Activated T-helper 1 cell treated with anti-CD3 and anti-CD28 coated beads, Interleukin-12 subunit alpha, Interleukin-12 subunit beta, Interleukin-2, Interleukin-4 antibody, amounts not matched to agents 30 ng/mL and 10 ng/mL and 1 ng/mL, durations not matched to agents 14 hours and 24 hours and 36 hours (primary cell): ENCODE results near the gene PCNX4. TPM values are rescaled to one million over a fixed set of nuclear protein-coding genes. Genes with fewer than 3 reads are reported as not detected.

Experiments
- DNase-seq: peaks from one replicate; pipeline ENCODE4 v3.0.0; 2021; ENCODE audit warnings: low spot score
- H3K27ac Mint-ChIP-seq: one replicate; pipeline ENCODE4 v1.8.0; 2021; ENCODE audit warnings: mild to moderate bottlenecking, mixed read lengths
- H3K27me3 Mint-ChIP-seq: one replicate; pipeline ENCODE4 v1.8.0; 2022; ENCODE audit warnings: mild to moderate bottlenecking, moderate library complexity, mixed read lengths; ENCODE audit not compliant: insufficient read depth
- H3K36me3 Mint-ChIP-seq: one replicate; pipeline ENCODE4 v1.8.0; 2021; ENCODE audit warnings: low read depth, mixed read lengths
- H3K4me1 Mint-ChIP-seq: one replicate; pipeline ENCODE4 v1.8.0; 2021; ENCODE audit warnings: low read depth, mixed read lengths
- H3K4me3 Mint-ChIP-seq: one replicate; pipeline ENCODE4 v1.8.0; 2021; ENCODE audit warnings: mild to moderate bottlenecking, moderate library complexity, mixed read lengths
- H3K9me3 Mint-ChIP-seq: one replicate; pipeline ENCODE4 v1.8.0; 2021; ENCODE audit warnings: mixed read lengths
- intact Hi-C: fragments of 100-400 bp; cut with micrococcal nuclease; formaldehyde crosslinking; loops from one replicate; pipeline ENCODE4 v1.15.1; 2024
- total RNA-seq: library from RNA; stranded (reverse); gene quantifications from 2 replicates; pipeline ENCODE4 v1.2.3, GENCODE V29; 2022

PCNX4 gene
- total RNA-seq, 1 donor from 2014 or later, result 41.6 TPM

GRCh38 chr14:60183138-60183537 is 91.4 kb downstream of the PCNX4 start:
- Mint-ChIP-seq H3K9me3 (no peaks in the 10 kb centered on the region), H3K36me3 (no peaks in the 10 kb centered on the region), H3K27me3 (no peaks in the 10 kb centered on the region), H3K4me3 (no peak overlapping the region), H3K27ac (no peak overlapping the region), H3K4me1 (peaks cover 13% of the 10 kb centered on the region)
- no peak for DNase-seq
- intact Hi-C loops, result loop anchor here (5.0 to 10.0 kb wide), 3 partner anchors 149 to 1056 kb away; no protein-coding TSS in a partner anchor

GRCh38 chr14:60183741-60184140 is 92.0 kb downstream of the PCNX4 start:
- no peak for DNase-seq
- peaks cover 13% of the 10 kb centered on the region for H3K4me1 Mint-ChIP-seq
- H3K4me3 Mint-ChIP-seq, result peak overlapping the region; percentile 65
- no peaks in the 10 kb centered on the region for H3K36me3 Mint-ChIP-seq
- H3K27ac Mint-ChIP-seq, result peak overlapping the region; percentile 67
- no peaks in the 10 kb centered on the region for H3K9me3 Mint-ChIP-seq
- no peaks in the 10 kb centered on the region for H3K27me3 Mint-ChIP-seq
- intact Hi-C loops, result loop anchor here (1.0 to 10.0 kb wide), 10 partner anchors 19 to 1056 kb away; no protein-coding TSS in a partner anchor

GRCh38 chr14:60184146-60184904 is 92.6 kb downstream of the PCNX4 start:
- intact Hi-C loops, result loop anchor here (1.0 to 10.0 kb wide), 10 partner anchors 20 to 1057 kb away; no protein-coding TSS in a partner anchor
- Mint-ChIP-seq H3K4me1 (peaks cover 13% of the 10 kb centered on the region), H3K9me3 (no peaks in the 10 kb centered on the region), H3K27me3 (no peaks in the 10 kb centered on the region), H3K36me3 (no peaks in the 10 kb centered on the region), H3K4me3 (peak overlapping the region; percentile 65), H3K27ac (peak overlapping the region; percentile 67)
- DNase-seq, result no peak

GRCh38 chr14:60184905-60185555 is 93.3 kb downstream of the PCNX4 start:
- peaks cover 13% of the 10 kb centered on the region for H3K4me1 Mint-ChIP-seq
- H3K4me3 Mint-ChIP-seq, result no peak overlapping the region
- no peak for DNase-seq
- intact Hi-C loops, result loop anchor here (1.0 to 10.0 kb wide), 11 partner anchors 21 to 1058 kb away; no protein-coding TSS in a partner anchor
- peaks cover 2% of the 10 kb centered on the region for H3K27me3 Mint-ChIP-seq
- no peaks in the 10 kb centered on the region for H3K36me3 Mint-ChIP-seq
- H3K9me3 Mint-ChIP-seq, result no peaks in the 10 kb centered on the region
- H3K27ac Mint-ChIP-seq, result no peak overlapping the region

GRCh38 chr14:60188115-60188514 is 96.4 kb downstream of the PCNX4 start:
- Mint-ChIP-seq H3K9me3 (no peaks in the 10 kb centered on the region), H3K27ac (no peak overlapping the region), H3K27me3 (peaks cover 8% of the 10 kb centered on the region), H3K4me1 (peaks cover 11% of the 10 kb centered on the region), H3K4me3 (no peak overlapping the region), H3K36me3 (no peaks in the 10 kb centered on the region)
- no peak for DNase-seq
- intact Hi-C loops, result loop anchor here (5.0 to 10.0 kb wide), 2 partner anchors 79 to 377 kb away; no protein-coding TSS in a partner anchor

DNA sequence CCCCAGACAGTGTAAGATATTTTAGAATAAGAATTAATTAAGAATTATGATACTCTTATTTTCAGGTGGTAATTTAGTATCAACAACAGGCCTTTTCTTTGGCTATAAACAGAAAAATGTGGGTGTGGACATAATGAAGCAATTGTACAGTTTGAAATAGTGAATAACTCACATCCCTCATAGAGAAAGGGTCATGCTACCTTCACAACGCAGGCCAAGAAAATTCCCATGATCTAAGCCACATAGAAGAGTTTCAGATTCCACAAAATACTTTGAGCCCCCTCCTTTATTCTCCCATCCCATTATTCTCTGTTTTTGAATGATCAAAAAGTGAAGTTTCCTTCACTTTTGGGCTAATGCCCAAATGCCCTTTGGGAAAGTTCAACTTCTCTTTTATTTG is 97.0 kb downstream of the PCNX4 start:
- DNase-seq, result no peak
- peaks cover 5% of the 10 kb centered on the region for H3K4me1 Mint-ChIP-seq
- no peak overlapping the region for H3K4me3 Mint-ChIP-seq
- H3K36me3 Mint-ChIP-seq, result no peaks in the 10 kb centered on the region
- H3K27me3 Mint-ChIP-seq, result peaks cover 8% of the 10 kb centered on the region
- no peaks in the 10 kb centered on the region for H3K9me3 Mint-ChIP-seq
- intact Hi-C loops, result loop anchor here (5.0 to 10.0 kb wide), 2 partner anchors 79 to 376 kb away; no protein-coding TSS in a partner anchor
- no peak overlapping the region for H3K27ac Mint-ChIP-seq

DNA sequence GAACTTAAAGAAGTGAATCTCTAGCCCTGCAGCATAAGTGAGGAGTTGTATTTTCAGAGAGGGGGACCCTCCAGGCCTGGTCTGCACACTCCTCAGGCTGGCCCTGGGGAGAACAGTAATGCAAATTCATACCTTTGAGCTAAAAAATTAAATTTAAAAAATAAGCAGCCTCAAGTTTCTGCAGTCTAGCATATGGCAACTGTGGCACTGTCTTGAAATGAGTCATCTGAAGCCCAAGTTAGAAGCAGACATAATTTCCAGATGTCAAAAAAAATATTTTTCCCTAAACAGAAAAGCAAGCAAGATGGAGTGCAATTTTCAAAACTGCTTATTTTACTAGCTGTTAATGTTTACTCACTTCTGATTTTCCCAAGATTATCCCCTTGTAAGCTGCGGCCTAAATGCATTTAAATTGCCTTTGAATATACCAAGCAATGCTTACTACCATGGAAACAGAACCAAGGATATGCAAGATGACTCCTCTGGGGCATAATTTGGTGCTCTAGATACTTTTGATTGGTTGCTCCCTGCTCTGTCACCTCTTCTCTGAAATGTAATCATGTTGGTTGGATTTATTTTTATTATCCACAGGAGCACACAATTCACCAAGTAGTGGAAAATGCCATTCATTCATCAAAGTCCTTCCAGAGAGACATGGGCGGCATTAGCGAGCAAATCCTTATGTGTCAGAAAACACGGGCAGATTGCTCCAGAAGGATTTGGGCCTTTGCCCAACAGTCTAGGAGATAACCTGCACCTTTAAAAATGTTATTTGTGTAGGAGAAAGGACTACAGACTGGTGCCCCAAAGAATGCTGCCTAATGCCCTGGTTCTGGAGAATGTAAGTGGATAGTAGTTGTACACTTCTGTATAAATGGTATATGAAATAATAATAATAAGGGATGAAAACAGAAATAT is 98.5 kb downstream of the PCNX4 start:
- H3K9me3 Mint-ChIP-seq, result no peaks in the 10 kb centered on the region
- no peak overlapping the region for H3K27ac Mint-ChIP-seq
- intact Hi-C loops, result loop anchor here (5.0 to 10.0 kb wide), 2 partner anchors 77 to 375 kb away; no protein-coding TSS in a partner anchor
- DNase-seq, result no peak
- no peaks in the 10 kb centered on the region for H3K36me3 Mint-ChIP-seq
- H3K4me3 Mint-ChIP-seq, result no peak overlapping the region
- peaks cover 8% of the 10 kb centered on the region for H3K27me3 Mint-ChIP-seq
- no peaks in the 10 kb centered on the region for H3K4me1 Mint-ChIP-seq

DNA sequence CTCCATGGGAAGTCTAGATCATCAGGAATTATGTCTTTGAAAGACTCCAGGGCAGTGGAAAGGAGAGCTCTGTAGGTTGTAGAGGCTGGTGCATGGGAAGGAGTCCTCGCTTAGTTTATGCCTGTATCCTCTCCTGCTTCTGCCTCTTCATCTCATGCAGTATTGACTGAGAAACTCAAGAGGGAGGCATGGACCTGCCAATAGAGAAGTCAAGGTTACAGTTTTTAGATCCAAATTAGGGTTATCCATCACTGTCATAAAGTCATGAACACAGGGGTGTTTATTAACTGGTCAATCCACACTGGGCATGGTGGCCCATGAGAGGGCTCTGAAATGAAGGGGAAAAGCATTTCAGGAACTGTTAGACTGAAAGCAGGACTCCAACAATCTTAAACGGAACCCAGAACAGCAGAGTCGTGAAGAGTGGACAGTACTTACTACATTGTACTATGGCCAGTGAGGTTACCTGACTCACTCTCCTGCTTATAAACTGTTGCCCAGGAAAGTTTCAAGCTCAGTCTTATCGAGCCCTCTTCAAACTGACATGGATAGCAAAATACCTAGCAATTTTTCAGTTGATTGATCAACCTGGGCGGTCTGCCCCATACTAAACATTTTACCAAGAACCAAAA is 103.6 kb downstream of the PCNX4 start:
- Mint-ChIP-seq H3K27me3 (peaks cover 9% of the 10 kb centered on the region), H3K27ac (no peak overlapping the region), H3K9me3 (peaks cover 12% of the 10 kb centered on the region), H3K4me3 (no peak overlapping the region), H3K36me3 (peaks cover 1% of the 10 kb centered on the region), H3K4me1 (no peaks in the 10 kb centered on the region)
- DNase-seq, result no peak
- intact Hi-C loops, result no loop called here

DNA sequence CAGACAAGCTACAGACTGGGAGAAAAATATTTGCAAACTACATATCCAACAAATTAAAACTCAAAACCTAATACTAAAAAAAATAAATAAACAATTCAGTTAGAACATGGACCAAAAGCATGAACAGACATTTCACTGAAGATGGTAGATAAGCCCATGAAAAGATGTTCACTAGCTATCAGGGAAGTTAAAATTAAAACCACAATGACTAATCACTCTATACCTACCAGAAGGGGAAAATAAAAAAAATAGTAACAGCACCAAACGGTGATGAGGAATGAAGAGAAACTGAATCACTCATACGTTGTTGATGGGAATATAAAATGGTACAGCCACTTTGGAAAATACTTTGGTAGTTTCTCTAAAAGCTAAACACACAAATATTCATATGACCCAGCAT is 104.6 kb downstream of the PCNX4 start:
- intact Hi-C loops, result no loop called here
- no peak for DNase-seq
- Mint-ChIP-seq H3K4me3 (no peak overlapping the region), H3K27ac (no peak overlapping the region), H3K36me3 (peaks cover 1% of the 10 kb centered on the region), H3K4me1 (no peaks in the 10 kb centered on the region), H3K27me3 (peaks cover 9% of the 10 kb centered on the region), H3K9me3 (peaks cover 12% of the 10 kb centered on the region)

GRCh38 chr14:60197629-60198303 is 106.0 kb downstream of the PCNX4 start:
- DNase-seq, result no peak
- peaks cover 1% of the 10 kb centered on the region for H3K36me3 Mint-ChIP-seq
- intact Hi-C loops, result no loop called here
- peaks cover 12% of the 10 kb centered on the region for H3K9me3 Mint-ChIP-seq
- H3K4me1 Mint-ChIP-seq, result no peaks in the 10 kb centered on the region
- H3K4me3 Mint-ChIP-seq, result no peak overlapping the region
- H3K27ac Mint-ChIP-seq, result no peak overlapping the region
- H3K27me3 Mint-ChIP-seq, result peaks cover 3% of the 10 kb centered on the region

DNA sequence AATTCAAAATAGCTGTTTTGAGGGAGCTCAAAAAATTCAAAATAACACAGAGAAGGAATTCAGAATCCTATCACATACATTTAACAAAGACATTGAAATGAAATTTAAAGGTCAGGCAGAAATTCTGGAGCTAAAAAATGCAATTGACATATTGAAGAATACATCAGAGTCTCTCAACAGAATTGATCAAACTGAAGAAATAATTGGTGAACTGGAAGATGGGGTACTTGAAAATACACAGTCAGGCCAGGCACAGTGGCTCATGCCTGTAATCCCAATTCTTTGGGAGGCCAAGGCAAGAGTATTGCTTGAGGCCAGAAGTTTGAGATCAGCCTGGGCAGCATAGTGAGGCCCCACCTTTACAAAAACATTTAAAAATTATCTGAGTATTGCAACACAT is 107.6 kb downstream of the PCNX4 start:
- peaks cover 1% of the 10 kb centered on the region for H3K36me3 Mint-ChIP-seq
- intact Hi-C loops, result no loop called here
- no peak overlapping the region for H3K4me3 Mint-ChIP-seq

More for the DNA sequence above, 107.6 kb downstream of the PCNX4 start:
- Mint-ChIP-seq H3K4me1 (no peaks in the 10 kb centered on the region), H3K27ac (no peak overlapping the region), H3K9me3 (peaks cover 12% of the 10 kb centered on the region), H3K27me3 (peaks cover 3% of the 10 kb centered on the region)
- DNase-seq, result no peak
